Erythroblast (primary cell): ENCODE measurements around the gene TMEM187.

Experiments
- GATA1 ChIP-seq: IDR thresholded peaks from 2 replicates; pipeline ENCODE4 v1.6.1; 2011; ENCODE audit warnings: low read depth, mild to moderate bottlenecking, control low read depth, low read length, moderate library complexity
- POLR2A ChIP-seq: IDR thresholded peaks from 2 replicates; pipeline ENCODE4 v1.6.1; 2011; ENCODE audit warnings: mild to moderate bottlenecking, low read length

GRCh38 chrX:153938226-153938786 lies 34.2 kb upstream of the TMEM187 start:
- TF ChIP-seq POLR2A (no peak), GATA1 (no peak)
